Stimulated activated CD8-positive, alpha-beta memory T cell treated with anti-CD3 and anti-CD28 coated beads, Interleukin-12 subunit alpha, Interleukin-12 subunit beta, amount 100 ng/mL, for 1 hour (primary cell): ENCODE results near the gene LRP1B.
"Not testable (repeated sequence)": the region's sequence is repeated elsewhere in the genome, so short reads cannot be mapped to it uniquely, and the experiment has no call there.

ENCODE experiments used
- DNase-seq: peaks from one replicate; pipeline ENCODE4 v3.0.0-alpha.2; 2020; ENCODE audit warnings: low read depth

LRP1B gene

DNA sequence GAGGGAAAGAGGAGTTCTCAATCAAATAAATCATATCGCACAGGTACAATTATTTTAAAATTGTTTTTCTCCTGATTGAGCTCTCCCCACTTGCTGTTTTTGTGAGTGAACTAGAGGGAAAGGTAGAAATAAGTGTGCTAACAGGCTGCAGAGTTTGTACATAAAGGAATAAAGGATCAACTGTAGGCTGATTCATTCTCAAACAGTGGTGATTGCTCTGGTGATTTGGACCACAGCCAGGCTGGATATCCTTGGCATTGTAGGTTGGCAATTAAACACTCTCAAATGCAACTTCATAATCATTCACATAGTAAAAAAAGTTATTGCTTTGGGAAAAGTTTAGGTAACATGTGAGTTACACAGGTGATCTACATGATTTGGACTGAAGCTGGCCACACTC, 29.8 kb downstream of the LRP1B start:
- no peak for DNase-seq

DNA sequence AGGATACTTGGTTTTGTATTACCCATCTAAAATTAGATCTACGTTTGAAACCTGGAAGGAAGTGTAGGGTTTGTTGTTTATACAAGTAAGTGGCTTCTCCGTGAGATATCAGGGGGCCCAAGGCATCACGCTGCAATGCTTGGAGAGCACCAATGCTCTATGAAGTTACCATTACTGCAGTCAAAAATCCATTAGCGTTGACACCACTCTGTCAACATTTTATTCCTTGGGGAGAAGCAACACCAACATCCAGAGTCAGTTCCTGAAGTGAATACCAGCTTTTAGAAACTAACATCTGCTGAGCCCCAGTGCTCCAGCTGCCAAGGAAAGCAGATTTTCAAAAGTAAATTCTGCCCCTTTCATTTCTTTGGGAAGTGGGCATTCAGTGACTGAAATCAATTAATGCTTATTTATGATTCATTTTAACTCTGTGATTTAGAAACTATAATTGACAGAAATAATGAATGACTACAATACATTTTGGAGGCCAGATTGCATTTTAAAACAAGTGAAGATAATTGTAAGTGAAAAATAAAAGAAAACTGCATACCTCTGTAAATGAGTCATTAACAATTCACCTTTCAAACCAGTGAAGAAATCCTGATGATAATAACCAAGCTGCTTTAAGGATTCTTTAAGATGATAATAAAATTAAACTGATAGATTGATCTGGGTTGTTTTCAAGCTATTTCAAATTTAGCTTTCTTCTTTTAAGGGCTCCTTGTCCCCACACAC, 30.5 kb downstream of the LRP1B start:
- DNase-seq = no peak

DNA sequence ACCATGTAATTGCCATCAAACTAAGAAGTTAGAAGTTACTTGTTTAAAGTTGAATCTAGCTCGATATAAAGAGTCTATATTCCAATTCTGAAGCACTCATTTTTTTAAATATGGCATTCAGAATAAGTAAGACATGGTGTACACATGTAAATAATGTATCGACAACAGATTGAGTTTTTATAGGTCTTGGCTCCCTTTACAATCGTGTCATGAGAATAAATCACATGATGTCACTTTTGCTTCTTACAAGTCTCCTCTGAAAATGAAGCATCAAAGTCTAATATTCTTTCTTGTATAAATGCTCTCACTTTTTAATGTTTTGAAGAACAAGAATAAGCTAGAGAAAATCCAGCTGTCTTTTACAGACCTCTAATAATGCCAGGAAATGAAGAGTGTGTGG, 33.1 kb downstream of the LRP1B start:
- no peak for DNase-seq

DNA sequence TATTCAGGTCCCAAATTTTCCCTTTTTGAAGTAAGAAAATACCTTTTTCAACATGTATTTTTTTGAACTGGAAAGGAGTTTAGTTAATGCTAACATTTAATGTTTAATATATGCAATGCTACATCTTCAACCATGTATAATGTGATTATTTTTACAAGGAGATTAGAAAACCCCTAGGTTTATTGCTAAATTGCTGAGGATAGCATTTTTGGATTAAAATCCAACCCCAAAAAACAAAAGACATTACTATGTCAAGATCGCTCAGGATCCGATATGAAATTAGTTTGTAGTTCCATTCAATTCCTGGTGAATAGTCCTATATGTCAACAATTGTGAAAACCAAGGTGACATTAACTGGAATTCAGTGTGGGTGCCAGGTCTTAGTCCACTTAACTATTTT, 35.2 kb downstream of the LRP1B start:
- no peak for DNase-seq

DNA sequence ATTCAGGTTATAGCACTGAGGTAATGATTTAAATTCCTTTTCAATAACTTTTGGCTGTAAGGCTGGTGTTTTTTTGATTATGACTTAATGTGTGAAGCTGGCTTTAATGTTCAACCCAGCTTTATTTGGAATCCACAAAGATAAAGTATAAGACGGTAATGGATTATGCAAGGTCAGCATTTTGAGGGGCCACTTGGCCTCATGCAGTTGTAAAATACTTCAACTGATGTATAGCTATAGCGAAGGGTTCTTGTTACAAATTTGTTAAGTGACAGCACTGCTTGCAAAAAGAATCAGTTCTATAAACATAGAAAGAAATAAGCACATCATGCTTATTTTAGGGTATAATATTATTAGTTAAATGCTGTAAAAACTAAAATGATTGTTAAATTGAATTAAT, 36.6 kb downstream of the LRP1B start:
- DNase-seq = no peak

DNA sequence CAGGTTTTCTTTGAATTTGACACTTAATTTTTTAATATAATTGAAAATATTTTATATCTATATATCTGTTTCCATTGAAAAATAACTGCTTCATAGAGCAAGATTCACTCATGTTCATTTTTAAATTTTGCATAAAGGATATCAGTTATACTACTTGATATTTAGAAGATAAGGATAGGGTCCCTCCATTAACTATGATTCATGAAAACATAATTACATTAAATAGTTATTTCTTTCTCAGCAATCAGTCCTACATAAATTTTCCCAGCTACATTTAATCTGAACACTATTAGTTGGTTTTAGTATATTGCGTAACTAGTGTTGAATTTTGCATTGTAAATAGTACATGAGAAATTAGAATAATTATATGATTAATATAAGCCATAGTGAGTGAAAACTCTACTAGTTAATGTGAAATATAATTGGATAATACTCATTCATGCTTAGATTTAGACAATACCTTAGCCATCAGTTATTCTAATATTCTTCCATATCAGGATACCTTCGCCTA, 42.7 kb downstream of the LRP1B start:
- DNase-seq = no peak

DNA sequence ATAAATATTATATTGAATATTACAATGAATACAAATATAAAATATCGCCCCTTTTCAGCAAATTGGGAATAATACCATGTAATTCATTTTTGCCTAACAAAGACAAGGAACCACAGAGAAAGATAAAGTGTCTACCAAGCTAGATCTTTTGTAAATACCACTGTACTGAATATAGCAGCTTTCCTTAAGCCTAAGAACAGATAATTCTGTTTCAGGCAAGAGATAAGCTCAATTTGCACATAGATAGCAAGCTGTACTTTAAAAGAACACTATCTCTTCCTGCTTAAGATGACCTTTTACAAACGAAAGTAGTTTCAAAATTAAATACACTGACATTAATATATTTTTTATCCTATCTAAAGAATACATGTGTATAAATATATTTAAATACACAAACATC, 43.2 kb downstream of the LRP1B start:
- not testable (repeated sequence) for DNase-seq

DNA sequence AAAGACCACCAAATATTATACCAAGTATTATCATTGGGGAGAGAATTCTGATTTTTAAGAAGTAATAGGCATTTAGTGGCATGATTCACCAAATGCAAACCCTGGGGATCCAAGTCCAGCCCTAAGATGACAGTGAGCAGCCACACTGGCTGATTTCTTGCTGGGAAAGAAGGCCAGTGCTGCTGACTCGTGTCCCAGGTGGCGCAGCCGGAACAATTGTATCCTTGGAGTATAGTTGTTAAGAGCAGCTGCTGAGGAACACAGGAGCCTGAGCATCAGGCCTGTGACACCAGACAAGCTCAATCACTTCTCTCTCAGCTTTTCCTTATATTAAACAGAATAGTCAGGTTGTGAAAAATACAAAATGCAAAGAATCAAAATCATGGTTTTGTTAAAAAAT, 48.4 kb downstream of the LRP1B start:
- DNase-seq = no peak

DNA sequence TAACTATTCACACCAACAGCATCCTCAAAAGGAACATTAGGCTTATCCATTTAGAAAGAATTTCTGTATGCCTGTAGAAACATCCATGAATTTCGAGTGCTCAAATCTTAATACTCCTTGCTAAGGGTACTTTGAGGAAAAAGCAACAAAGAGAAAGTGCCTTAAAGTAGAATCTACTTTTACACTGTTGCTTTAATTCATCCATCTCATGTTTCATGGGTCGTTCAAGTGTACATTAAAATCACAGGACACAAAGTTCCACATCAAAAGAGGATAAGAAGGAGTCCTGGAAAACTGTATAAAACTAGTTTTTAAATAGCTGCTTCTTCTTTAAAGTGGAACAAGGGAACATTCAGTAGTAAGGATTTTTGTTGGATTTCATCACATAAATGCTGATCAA, 54.5 kb downstream of the LRP1B start:
- no peak for DNase-seq

DNA sequence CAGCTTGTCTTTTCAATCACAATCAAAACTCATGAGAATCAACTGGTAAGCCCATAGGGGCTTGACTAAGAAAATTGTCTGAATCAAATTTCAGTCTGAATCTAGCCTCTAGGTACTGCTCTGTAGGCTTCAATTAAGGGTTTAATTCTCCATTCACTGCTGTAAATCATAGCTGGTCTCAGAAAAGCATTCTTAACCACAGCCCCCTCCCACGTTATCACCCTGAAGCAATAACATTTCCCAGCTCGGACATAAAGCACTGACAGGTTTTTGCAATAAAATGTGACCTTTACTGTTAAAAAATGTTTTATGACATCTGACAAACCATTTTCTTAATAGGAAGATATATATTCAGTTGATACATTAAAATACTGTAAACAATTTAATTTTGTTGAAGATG, 55.0 kb downstream of the LRP1B start:
- DNase-seq = no peak

DNA sequence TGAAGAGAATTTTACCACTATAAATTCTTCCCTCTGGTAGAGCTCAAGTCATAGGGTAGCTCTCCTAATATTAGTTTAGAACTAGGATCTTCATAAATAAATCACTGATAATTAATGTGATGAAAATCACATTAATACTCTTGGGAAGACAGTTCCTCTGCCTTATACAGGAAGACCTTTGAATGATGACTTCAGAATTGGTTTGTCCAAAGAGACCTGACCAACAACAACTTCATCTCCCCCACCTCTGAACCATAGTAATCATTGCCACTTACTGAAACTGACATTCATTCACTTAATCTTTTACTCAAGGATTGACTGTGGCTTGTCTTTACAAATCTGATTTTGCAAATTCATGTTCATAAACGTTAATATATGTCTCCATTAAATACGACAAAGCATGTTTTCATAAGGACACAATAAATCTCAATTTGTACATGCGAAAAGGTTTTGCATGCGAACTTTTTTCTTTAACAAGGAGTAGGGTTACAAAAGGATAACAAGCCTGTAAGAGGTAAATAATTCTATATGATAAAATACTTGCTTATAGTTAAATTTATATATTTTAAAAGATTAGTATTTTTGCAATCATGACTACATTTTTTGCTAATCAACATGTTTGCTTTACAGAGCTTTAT, 61.4 kb downstream of the LRP1B start:
- DNase-seq = no peak

DNA sequence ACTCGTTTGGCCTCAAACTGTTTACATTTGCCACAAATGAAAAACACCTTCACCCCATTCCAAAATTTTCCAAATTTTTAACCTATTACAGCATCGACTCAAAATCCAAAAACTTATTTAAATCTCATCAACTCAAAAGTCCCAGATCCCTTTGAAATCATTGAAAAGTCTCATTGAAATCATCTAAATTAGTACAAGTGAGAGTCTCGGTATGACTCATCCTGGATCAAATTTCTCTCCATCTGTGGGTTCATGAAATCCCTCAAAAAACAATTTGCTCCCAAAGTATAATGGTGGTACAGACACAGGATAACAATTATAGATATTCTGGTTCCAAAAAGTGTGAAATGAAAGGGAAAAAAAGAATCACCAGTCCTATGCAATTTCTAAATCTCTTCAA, 65.1 kb downstream of the LRP1B start:
- DNase-seq = no peak

DNA sequence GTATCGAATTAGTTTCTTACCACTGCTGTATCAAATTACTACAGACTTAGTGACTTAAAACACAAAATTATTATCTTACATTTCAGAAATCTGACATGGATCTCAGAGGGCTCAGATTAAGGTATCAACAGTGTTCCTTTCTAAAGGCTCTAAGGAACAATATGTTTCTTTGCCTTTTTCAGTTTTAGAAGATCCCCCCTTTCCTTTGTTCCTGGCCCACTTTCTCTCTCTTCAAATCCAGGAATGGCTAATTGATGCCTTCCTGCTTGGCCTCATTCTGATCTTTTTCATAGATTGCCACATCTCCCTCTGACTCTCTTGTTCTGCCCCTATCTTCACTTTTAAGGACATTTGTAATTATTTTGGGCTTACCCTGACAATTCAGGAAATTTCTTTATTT, 65.7 kb downstream of the LRP1B start:
- no peak for DNase-seq

DNA sequence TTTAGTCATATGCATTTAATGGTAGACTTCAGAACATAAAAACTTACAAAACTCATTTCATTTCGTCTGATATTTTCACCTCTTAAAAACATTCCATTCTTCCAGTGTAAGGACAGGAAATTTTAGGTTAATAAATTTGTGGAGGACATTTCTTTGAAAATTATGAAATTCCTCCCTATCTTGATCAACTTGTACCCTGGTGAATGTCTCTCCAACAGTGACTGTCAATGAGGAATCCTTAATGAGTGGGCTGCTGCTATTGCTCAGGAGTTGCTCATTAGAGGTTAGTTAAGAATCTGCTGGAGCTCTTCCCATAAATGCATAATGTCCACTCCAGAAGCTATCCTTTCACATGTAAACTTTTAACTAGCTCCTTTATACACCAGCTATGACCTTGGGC, 69.1 kb downstream of the LRP1B start:
- DNase-seq = no peak

DNA sequence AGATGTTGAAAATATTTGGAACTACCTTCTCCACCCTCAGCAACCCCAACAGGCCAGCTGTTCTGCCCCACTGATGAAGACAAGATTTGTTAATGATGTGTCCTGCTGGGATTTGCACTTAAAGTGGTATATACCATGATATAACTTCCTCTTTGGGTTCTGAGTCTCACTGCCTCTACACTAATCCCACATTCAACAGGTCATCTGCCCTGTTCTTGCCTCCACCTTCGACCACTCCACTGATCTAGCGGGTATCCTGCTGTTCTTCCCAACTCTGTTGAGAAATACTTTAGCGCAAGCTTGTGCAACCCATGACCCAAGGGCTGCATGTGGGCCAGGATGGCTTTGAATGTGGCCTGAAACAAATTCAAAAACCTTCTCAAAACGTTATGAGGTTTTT, 72.7 kb downstream of the LRP1B start:
- DNase-seq = no peak

DNA sequence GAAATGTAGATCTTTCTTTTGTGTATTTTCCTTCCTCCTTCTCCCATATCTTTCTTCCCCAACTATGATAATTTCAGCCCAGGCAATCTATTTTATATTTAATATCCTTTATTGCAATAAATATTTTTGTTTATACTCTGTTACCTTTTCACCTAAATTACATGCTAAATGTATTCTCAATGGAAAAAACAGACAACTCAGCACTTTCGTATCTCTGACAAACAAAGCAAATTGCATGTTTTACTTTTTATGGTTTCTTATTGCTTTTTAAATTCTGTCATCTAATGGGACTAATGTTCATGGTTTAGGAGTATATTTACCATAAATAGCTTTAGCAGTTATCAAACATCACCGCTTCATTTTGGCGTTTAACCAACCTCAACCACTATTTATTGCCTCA, 74.0 kb downstream of the LRP1B start:
- DNase-seq = no peak

DNA sequence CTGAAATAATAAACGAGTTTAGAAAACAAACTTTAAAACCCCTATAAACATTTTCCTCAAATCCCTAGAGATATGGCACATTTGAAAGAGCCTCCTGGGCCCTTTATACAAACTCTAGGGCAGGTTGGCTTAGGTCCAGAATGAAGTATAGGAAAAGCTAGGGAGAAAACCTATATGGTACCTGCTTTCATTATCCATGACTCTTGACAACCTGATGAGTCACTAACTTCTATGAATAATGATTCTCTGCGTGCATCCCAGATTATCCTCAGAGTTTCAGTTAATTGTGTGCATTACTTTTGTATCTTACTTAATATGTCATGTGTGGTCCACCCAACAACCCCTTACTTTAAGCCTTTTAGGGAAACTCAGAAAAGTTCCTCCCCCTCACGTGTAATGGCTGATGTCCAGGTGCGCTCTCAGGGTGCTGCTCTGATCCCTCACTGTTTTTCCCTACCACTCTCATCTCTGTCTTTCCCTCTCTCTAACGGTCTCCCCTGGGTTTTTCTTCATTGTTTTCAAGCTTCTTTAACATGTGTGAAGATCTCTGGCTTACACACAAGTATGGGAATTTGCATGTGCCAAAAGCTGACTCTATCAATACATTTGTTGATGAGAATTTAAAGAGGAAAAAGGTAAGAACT, 78.5 kb downstream of the LRP1B start:
- no peak for DNase-seq

DNA sequence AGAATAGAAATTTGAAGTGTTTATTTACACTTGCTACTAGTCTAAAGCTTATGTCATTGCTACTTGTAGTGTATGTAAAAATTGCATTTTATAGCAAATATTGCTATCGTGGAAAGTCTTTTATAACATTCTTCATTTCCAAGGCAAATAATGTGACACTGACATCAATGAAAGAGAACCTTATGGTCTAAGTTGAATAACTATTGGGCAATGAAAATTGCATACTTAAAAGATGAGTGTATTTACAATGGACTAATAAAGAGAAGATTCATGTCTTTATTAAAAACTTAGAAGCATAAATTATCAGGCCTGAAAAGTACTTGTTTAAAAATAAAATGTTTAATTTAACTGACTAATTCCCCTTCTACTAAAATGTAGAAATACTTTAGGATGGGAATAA, 82.2 kb downstream of the LRP1B start:
- no peak for DNase-seq

DNA sequence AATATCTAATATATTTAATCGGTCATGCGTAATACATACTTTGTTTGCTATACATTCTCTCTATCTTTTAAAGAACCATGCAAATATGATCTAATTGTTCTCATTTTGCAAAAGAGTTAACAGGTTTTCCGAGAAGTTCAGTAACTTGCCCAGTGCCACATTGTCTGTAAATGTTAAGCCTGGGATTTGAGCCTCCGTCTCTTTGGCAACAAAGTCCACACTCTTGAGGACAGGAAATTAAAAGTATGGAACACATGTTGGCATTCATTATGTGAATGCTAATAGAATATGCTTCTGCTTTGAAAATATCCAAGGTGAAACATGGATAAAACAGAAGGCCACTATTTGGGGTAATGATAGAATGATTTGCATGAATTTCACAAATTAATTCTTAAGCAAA, 85.2 kb downstream of the LRP1B start:
- no peak for DNase-seq

DNA sequence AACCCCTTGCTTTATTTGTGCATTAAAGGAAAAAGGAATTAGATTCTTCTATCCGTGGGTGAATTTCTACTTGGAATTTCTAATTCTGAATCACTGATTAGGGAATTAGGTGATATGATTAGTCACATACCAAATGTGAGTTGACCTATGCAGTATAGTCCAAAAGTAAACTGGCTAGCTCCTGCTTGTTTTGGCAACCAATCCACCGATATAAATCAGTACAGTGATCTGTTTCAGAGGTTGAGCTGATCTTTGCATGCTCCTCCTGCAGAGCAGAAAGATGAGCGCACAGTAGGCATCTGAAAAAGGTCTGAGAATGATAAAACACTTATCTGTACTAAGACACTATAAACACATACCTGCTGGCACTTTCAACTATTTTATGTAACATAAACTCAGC, 86.6 kb downstream of the LRP1B start:
- DNase-seq = no peak

DNA sequence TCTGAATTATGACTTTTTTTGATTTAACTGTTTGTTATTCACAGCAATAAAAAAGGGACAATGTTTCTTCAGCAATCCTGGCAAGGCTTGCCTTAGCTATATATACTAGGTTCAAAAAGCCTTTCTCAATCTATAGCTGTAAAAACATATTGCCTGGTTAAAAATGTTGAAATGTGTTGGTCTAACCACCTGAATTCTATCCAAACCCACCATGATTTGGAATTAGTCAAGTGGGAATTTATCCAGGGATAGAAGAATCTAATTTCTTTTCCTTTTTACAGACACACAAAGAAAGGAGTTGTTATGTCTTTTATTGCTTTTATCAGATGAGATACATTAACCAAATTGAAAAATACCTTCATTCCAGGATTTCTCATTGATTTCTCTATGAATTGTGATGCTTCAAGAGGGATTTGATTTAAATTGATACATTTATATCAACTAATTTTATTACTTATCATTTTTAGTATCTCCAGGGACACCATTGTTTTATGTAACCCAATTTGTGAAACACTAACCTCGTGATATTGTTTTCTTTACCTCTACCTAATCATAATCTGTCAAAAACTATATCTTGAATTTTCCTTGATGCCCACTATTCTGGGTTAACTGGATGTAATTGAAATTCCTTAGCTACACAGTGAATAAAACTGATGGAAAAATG, 88.1 kb downstream of the LRP1B start:
- DNase-seq = no peak

DNA sequence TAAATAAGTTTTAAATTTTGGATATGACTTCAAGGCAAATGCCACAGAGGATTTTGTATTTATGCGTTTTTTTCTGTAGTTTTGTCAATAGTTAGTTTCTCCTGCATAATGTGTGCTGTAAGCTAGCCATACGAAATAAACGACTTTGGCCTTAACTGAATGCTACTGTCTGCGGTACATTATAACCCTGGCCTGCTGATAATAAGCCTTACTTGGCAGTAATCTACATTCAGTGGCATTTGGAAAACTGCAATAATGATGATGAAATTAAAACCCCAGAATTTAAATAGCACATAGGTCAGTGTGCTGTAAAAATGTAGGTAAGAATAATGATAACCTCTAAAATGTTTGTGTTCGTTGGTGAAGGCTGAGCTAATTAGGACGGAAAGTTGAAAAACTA, 88.8 kb downstream of the LRP1B start:
- no peak for DNase-seq

DNA sequence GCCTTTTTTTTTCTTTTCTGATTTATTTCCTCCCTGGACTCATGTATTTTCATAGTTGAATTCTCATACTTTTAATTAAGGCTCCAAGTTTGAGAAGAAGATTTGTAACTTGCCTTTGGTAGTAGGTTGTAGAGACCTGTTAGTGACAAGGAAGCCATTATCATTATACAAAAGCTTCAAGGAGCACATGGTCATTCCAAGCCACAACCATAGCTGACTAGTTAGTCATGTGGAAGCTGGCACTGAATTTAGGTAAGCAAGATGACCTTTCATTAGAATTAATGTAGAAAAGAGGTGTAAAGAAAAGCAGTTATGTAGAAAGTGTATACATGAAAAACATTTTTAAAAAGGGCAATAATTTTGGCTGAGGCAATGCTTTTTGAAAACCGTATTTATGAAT, 89.7 kb downstream of the LRP1B start:
- DNase-seq = no peak
